Skeletal muscle tissue (tissue), 4 donors: Measurements from ENCODE around the gene EDEM2. TPM values are rescaled to one million over a fixed set of nuclear protein-coding genes. Genes with fewer than 3 reads are reported as not detected.
A peak's percentile ranks its signal among the peaks of the same experiment; 100 is the strongest.
"Not testable (repeated sequence)": the region's sequence is repeated elsewhere in the genome, so short reads cannot be mapped to it uniquely, and the experiment has no call there.

ENCODE experiments used
- H3K27ac ChIP-seq: one replicate; pipeline ENCODE4 v1.7.0; 2013; ENCODE audit warnings: mild to moderate bottlenecking, low read depth, low read length, inconsistent platforms
- H3K27me3 ChIP-seq, 3 donors: one replicate each; pipeline ENCODE4 v1.7.0; 2013; ENCODE audit warnings: low read length in 3 of 3; ENCODE audit not compliant: control insufficient read depth in 3 of 3, insufficient read depth in 3 of 3
- H3K36me3 ChIP-seq, 3 donors: one replicate each; pipeline ENCODE4 v1.7.0; 2013; ENCODE audit warnings: low read length in 3 of 3; ENCODE audit not compliant: control insufficient read depth in 3 of 3, insufficient read depth in 3 of 3
- H3K4me1 ChIP-seq, 3 donors: one replicate each; pipeline ENCODE4 v1.7.0; 2013; ENCODE audit warnings: low read length in 3 of 3, mild to moderate bottlenecking in 3 of 3; ENCODE audit not compliant: control insufficient read depth in 3 of 3, insufficient read depth in 3 of 3
- H3K4me3 ChIP-seq, 3 donors: one replicate each; pipeline ENCODE4 v1.7.0; 2013; ENCODE audit warnings: low read length in 3 of 3
- H3K9ac ChIP-seq, 3 donors: one replicate each; pipeline ENCODE4 v1.7.0; 2013; ENCODE audit warnings: low read length in 3 of 3, mild to moderate bottlenecking in 3 of 3, moderate library complexity in 2 of 3, low read depth in 1 of 3
- H3K9me3 ChIP-seq, 3 donors: one replicate each; pipeline ENCODE4 v1.7.0; 2013; ENCODE audit warnings: low read length in 3 of 3; ENCODE audit not compliant: control insufficient read depth in 3 of 3
- total RNA-seq: library from RNA; depleted of rRNA; stranded (reverse); fragments of >200 nt; gene quantifications from one replicate; pipeline ENCODE4 v1.2.3, GENCODE V29; 2014
- donor health status: Osteomylitis.

The EDEM2 gene, protein sequence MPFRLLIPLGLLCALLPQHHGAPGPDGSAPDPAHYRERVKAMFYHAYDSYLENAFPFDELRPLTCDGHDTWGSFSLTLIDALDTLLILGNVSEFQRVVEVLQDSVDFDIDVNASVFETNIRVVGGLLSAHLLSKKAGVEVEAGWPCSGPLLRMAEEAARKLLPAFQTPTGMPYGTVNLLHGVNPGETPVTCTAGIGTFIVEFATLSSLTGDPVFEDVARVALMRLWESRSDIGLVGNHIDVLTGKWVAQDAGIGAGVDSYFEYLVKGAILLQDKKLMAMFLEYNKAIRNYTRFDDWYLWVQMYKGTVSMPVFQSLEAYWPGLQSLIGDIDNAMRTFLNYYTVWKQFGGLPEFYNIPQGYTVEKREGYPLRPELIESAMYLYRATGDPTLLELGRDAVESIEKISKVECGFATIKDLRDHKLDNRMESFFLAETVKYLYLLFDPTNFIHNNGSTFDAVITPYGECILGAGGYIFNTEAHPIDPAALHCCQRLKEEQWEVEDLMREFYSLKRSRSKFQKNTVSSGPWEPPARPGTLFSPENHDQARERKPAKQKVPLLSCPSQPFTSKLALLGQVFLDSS
- total RNA-seq: 7.8 TPM

GRCh38 chr20:35146920-35147574, at the start of gene EDEM2:
Gene EDEM2, minus strand, starts transcription at chr20:35147336. Its CDS starts 78 bp downstream, at chr20:35147258.
- peaks cover 2 to 14% (median 7%) of the 10 kb centered on the region in 3 donors for H3K36me3 ChIP-seq
- H3K4me3 ChIP-seq: peak within 1 kb of the TSS; percentile 86 to 96 (median 92)
- H3K9me3 ChIP-seq: no peaks in the 10 kb centered on the region
- H3K27ac ChIP-seq: peak within 1 kb of the TSS; percentile 57
- no peaks in the 10 kb centered on the region for H3K27me3 ChIP-seq
- peaks cover 16 to 18% (median 17%) of the 10 kb centered on the region in 3 donors for H3K4me1 ChIP-seq
- peak within 1 kb of the TSS; percentile 66 to 87 (median 81) for H3K9ac ChIP-seq

- no peak overlapping the region for H3K27ac ChIP-seq
- H3K27me3 ChIP-seq: no peaks in the 10 kb centered on the region
- no peak overlapping the region for H3K4me3 ChIP-seq
- no peaks in the 10 kb centered on the region for H3K36me3 ChIP-seq
- no peak overlapping the region for H3K9ac ChIP-seq
- H3K9me3 ChIP-seq: peaks cover 0 to 3% (median 0%) of the 10 kb centered on the region in 3 donors
- no peaks in the 10 kb centered on the region for H3K4me1 ChIP-seq
These were observed 49.2 kb upstream of the EDEM2 start for GRCh38 chr20:35196313-35196712.

GRCh38 chr20:35193031-35193791, 46.1 kb upstream of the EDEM2 start:
- not testable (repeated sequence) for H3K27ac ChIP-seq, H3K4me3 ChIP-seq, H3K27me3 ChIP-seq, H3K9ac ChIP-seq, H3K9me3 ChIP-seq, H3K4me1 ChIP-seq, H3K36me3 ChIP-seq

- Histone ChIP-seq H3K36me3 (no peaks in the 10 kb centered on the region), H3K27ac (no peak overlapping the region), H3K9me3 (no peaks in the 10 kb centered on the region), H3K27me3 (no peaks in the 10 kb centered on the region), H3K4me3 (no peak overlapping the region), H3K4me1 (no peaks in the 10 kb centered on the region), H3K9ac (no peak overlapping the region)
These were observed 45.2 kb upstream of the EDEM2 start for GRCh38 chr20:35192118-35192872.

- Histone ChIP-seq H3K36me3 (no peaks in the 10 kb centered on the region), H3K27me3 (no peaks in the 10 kb centered on the region), H3K4me1 (no peaks in the 10 kb centered on the region), H3K9me3 (no peaks in the 10 kb centered on the region), H3K9ac (no peak overlapping the region), H3K27ac (no peak overlapping the region), H3K4me3 (no peak overlapping the region)
These were observed 44.4 kb upstream of the EDEM2 start for GRCh38 chr20:35191419-35192117.

DNA sequence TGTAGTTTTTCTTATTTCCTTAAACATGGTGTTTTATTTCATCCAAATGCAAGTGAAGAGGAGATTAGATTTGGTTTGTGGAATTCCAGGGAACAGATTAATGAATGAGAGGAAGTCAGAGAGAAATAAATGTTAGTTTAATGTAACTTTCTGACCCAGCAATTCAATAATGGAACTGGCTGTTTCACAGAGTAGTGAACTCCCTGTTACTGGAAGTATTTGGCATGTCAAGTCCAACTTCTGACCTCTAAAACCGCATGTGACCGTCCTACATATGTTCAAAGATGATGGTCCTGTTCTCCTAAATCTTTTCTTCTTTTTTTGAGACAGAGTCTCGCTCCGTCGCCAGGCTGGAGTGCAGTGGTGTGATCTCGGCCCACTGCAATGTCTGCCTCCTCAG, 43.4 kb upstream of the EDEM2 start:
- no peaks in the 10 kb centered on the region for H3K9me3 ChIP-seq
- H3K36me3 ChIP-seq: no peaks in the 10 kb centered on the region
- no peak overlapping the region for H3K4me3 ChIP-seq
- H3K4me1 ChIP-seq: no peaks in the 10 kb centered on the region
- no peak overlapping the region for H3K9ac ChIP-seq
- H3K27ac ChIP-seq: no peak overlapping the region
- H3K27me3 ChIP-seq: no peaks in the 10 kb centered on the region

- H3K36me3 ChIP-seq, H3K9ac ChIP-seq, H3K27me3 ChIP-seq, H3K4me3 ChIP-seq, H3K4me1 ChIP-seq, H3K9me3 ChIP-seq, H3K27ac ChIP-seq: not testable (repeated sequence)
These were observed 42.1 kb upstream of the EDEM2 start for GRCh38 chr20:35189223-35189622.

DNA sequence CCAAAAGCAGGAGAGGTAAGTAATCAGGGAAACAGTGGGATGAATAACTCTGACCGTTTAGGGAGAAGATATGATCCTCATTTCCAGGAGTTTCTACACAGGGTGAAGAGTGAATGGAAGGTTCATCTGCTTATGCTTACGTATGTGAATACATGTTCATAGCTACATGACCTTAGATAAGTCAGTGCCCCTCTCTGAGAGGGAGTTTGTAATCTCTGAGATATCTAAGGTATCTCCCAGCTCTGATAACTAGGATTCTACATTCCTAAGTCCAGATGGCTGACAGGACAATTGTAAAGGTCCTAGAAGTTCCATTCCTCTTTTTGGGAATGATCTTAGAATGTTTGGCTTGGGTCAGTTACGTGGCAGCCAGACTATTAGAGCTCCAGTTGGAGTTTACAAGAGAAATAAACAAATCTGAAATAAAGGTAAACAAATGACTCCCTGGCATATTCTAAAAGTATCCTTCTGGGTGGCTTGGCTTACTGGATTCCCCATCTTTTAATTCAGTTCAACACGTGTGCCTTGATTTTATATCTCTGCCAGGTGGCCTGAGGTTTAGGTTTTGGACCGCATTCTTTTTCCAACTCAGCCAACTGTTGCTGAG, 40.6 kb upstream of the EDEM2 start:
- Histone ChIP-seq H3K4me1 (no peaks in the 10 kb centered on the region), H3K9ac (no peak overlapping the region), H3K9me3 (no peaks in the 10 kb centered on the region), H3K36me3 (no peaks in the 10 kb centered on the region), H3K4me3 (no peak overlapping the region), H3K27me3 (no peaks in the 10 kb centered on the region), H3K27ac (no peak overlapping the region)
